Testis (tissue), 3 donors: ENCODE results near the gene ZCCHC7. TPM values are rescaled to one million over a fixed set of nuclear protein-coding genes. Genes with fewer than 3 reads are reported as not detected.

Experiments
- DNase-seq: peaks from one replicate; pipeline ENCODE4 v3.0.0-alpha.2; 2019
- H3K27ac ChIP-seq, 2 donors: fragments of 200-600 bp; sonication (generic); one replicate each; pipeline ENCODE4 v1.5.1; 2019
- H3K27me3 ChIP-seq: fragments of 200-600 bp; sonication (generic); one replicate; pipeline ENCODE4 v1.5.1; 2019
- H3K36me3 ChIP-seq: fragments of 200-600 bp; sonication (generic); one replicate; pipeline ENCODE4 v1.5.1; 2017; ENCODE audit warnings: low read depth; ENCODE audit errors: missing control alignments
- H3K4me1 ChIP-seq: fragments of 200-600 bp; sonication (generic); one replicate; pipeline ENCODE4 v1.5.1; 2019
- H3K4me3 ChIP-seq, 2 donors: fragments of 200-600 bp; sonication (generic); one replicate each; pipeline ENCODE4 v1.5.1; 2017 to 2019
- H3K9me3 ChIP-seq: fragments of 200-600 bp; sonication (generic); one replicate; pipeline ENCODE4 v1.5.1; 2017
- POLR2A ChIP-seq: fragments of 450-650 bp; IDR thresholded peaks from one replicate; pipeline ENCODE4 v1.6.1; 2017; ENCODE audit warnings: antibody characterized with exemption, mild to moderate bottlenecking, moderate library complexity
- WGBS, 2 donors: methylation state at CpG; one replicate each; pipeline ENCODE4 v1.1.5; 2018; 5-methylcytosine and 5-hydroxymethylcytosine counted together
- intact Hi-C: fragments of 100-400 bp; cut with DNase I; formaldehyde crosslinking; loops from one replicate; pipeline ENCODE4 v1.15.1; 2023; ENCODE audit warnings: low total_unique reads
- polyA plus RNA-seq: library from polyadenylated mRNA; stranded (reverse); fragments of 350-450 nt; fragmentation: Illumina TruSeq; extraction: RNeasy Lipid Tissue Mini Kit (QIAGEN cat#74804); gene quantifications from one replicate; pipeline ENCODE4 v1.2.3, GENCODE V29; 2014; ENCODE audit warnings: low read depth, low replicate concordance; ENCODE audit not compliant: insufficient read depth
- total RNA-seq, 2 donors: library from RNA; depleted of rRNA; stranded (reverse); fragments of >200 nt; gene quantifications; one replicate each; pipeline ENCODE4 v1.2.3, GENCODE V29; 2016
- TF ChIP-seq, protein P1 (sequence below), 3 experiments: fragments of 450-650 bp in 2 of 3; fragments of 200-600 bp in 1 of 3; sonication (generic) in 1 of 3; IDR thresholded peaks; one replicate each; pipeline ENCODE4 v1.5.1; 2016 to 2019; ENCODE audit warnings: antibody characterized with exemption in 3 of 3, mild to moderate bottlenecking in 2 of 3, moderate library complexity in 1 of 3

ZCCHC7 gene
- total and polyA plus RNA-seq, 3 donors from 2014 or later: 14.4 to 20.6 (median 18.5) TPM

DNA sequence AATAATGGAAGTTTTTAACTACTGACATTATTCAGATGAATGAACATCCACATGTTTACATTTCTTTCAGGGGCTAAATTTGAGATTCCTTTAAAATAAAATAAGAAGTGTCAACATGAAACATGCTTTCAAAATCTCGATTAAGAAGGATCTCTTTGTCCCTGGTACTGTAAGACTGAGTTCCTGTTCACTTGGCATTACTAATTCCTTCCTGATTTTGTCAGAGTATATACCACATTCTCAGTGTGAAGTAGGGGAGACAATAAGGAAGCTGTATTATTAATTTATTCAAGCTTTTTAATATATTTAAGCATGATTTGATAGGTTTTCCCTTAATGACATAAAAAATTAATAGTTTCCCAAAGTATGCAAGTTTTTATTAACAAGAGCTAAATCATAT, 220.6 kb downstream of the ZCCHC7 start:
- intact Hi-C loops: no loop called here
- 60 to 78% methylated on average over 1 of the region's 1 CpG for WGBS, 2 donors
- Histone ChIP-seq H3K27me3 (no peaks in the 10 kb centered on the region), H3K4me1 (no peaks in the 10 kb centered on the region), H3K4me3 (no peak overlapping the region), H3K36me3 (no peaks in the 10 kb centered on the region), H3K9me3 (no peaks in the 10 kb centered on the region), H3K27ac (no peak overlapping the region)
- no peak for TF ChIP-seq POLR2A
- TF ChIP-seq, protein P1, sequence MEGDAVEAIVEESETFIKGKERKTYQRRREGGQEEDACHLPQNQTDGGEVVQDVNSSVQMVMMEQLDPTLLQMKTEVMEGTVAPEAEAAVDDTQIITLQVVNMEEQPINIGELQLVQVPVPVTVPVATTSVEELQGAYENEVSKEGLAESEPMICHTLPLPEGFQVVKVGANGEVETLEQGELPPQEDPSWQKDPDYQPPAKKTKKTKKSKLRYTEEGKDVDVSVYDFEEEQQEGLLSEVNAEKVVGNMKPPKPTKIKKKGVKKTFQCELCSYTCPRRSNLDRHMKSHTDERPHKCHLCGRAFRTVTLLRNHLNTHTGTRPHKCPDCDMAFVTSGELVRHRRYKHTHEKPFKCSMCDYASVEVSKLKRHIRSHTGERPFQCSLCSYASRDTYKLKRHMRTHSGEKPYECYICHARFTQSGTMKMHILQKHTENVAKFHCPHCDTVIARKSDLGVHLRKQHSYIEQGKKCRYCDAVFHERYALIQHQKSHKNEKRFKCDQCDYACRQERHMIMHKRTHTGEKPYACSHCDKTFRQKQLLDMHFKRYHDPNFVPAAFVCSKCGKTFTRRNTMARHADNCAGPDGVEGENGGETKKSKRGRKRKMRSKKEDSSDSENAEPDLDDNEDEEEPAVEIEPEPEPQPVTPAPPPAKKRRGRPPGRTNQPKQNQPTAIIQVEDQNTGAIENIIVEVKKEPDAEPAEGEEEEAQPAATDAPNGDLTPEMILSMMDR (IDR thresholded peaks at IDR 0.05): no peak
- DNase-seq: no peak

DNA sequence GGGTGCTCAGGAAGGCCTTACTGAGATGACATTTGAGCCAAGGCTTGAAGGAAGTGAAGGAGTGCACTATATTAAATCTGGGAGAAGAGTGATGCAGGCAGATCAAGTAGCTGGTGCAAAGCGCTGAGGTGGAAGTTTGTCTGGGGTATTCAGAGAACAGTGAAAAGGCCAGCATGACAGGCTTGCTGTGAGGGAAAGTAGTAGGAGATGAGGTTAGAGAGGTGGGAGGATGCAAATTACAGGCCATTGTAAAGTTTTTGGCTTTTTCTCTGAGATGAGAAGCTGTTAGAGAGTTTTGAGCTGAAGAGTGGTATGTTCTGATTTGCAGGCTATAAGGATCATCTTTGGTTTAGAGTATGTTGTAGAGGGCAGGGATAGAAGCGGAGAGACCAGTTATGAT, 221.3 kb downstream of the ZCCHC7 start:
- no peaks in the 10 kb centered on the region for H3K36me3 ChIP-seq
- DNase-seq: no peak
- H3K27me3 ChIP-seq: no peaks in the 10 kb centered on the region
- 96 to 98% methylated on average over 2 of the region's 2 CpGs for WGBS, 2 donors
- no peak overlapping the region for H3K27ac ChIP-seq
- intact Hi-C loops: no loop called here
- no peaks in the 10 kb centered on the region for H3K9me3 ChIP-seq
- no peak for TF ChIP-seq POLR2A
- TF ChIP-seq, protein P1 (IDR thresholded peaks at IDR 0.05): no peak
- no peak overlapping the region for H3K4me3 ChIP-seq
- no peaks in the 10 kb centered on the region for H3K4me1 ChIP-seq

DNA sequence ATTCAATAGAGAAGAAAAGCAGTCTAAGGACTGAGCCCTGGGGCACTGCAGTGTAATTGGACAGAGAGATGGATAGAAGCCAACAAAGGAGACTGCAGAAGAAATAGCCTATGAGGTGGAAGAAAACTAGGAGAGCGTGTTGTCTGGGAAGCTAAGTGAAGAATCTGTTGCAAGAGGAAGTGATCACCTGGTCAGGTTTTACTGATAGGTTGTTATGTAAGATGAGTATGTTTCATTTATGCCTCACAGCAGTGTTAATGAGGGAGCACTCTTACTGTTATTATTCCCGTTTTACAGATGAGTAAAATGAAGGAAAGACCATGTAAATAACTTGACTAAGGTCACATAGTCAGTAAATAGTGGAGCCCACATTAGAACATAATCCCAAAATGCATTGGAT, 222.1 kb downstream of the ZCCHC7 start:
- intact Hi-C loops: no loop called here
- TF ChIP-seq, protein P1 (IDR thresholded peaks at IDR 0.05): no peak
- no peak for TF ChIP-seq POLR2A
- no peaks in the 10 kb centered on the region for H3K4me1 ChIP-seq
- 93 to 96% methylated on average over 2 of the region's 2 CpGs for WGBS, 2 donors
- H3K27ac ChIP-seq: no peak overlapping the region
- H3K27me3 ChIP-seq: no peaks in the 10 kb centered on the region
- no peaks in the 10 kb centered on the region for H3K9me3 ChIP-seq
- no peak overlapping the region for H3K4me3 ChIP-seq
- H3K36me3 ChIP-seq: no peaks in the 10 kb centered on the region
- DNase-seq: no peak

DNA sequence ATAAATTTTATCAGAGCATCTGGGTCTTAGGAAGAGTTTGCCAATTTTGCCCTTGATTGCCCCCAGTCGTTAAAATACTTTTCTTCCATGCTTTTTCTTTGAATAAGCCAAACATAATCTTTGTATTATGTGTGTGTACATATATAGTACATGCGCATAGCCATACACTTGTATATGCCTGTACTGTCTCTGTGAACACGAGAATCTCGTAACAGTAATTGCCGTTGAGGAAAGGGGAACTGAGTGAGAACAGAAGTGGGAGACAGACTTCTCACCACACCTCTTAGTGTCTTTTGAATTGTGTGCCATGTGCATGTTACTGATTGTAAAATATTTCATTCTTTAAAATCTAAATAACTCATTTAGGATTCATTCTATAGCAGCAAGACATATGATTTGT, 222.5 kb downstream of the ZCCHC7 start:
- H3K9me3 ChIP-seq: no peaks in the 10 kb centered on the region
- no peak overlapping the region for H3K4me3 ChIP-seq
- intact Hi-C loops: no loop called here
- H3K36me3 ChIP-seq: no peaks in the 10 kb centered on the region
- H3K27me3 ChIP-seq: no peaks in the 10 kb centered on the region
- no peaks in the 10 kb centered on the region for H3K4me1 ChIP-seq
- H3K27ac ChIP-seq: no peak overlapping the region
- 78 to 84% methylated on average over 5 of the region's 5 CpGs for WGBS, 2 donors
- TF ChIP-seq POLR2A: no peak
- TF ChIP-seq, protein P1 (IDR thresholded peaks at IDR 0.05): no peak
- DNase-seq: no peak

DNA sequence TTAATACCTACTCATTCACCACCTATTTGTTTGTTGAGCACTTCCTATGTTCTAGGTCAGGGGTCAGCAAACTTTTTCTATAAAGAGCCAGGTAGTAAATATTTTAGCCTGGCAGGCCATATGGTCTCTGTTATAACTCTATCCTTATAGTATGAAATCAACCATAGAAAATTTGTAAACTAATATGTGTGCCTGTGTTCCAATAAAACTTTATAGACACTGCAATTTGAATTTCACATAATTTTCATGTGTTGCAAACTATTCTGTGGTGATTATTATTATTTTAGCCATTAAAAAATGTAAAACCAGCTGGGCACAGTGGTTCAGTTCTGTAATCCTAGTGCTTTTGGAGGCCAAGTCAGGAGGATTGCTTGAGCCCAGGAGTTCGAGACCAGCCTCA, 223.3 kb downstream of the ZCCHC7 start:
- 97 to 100% methylated on average over 1 of the region's 1 CpG for WGBS, 2 donors
- no peak for TF ChIP-seq POLR2A
- TF ChIP-seq, protein P1 (IDR thresholded peaks at IDR 0.05): no peak
- Histone ChIP-seq H3K4me3 (no peak overlapping the region), H3K27me3 (no peaks in the 10 kb centered on the region), H3K9me3 (no peaks in the 10 kb centered on the region), H3K27ac (no peak overlapping the region), H3K4me1 (no peaks in the 10 kb centered on the region), H3K36me3 (no peaks in the 10 kb centered on the region)
- DNase-seq: no peak
- intact Hi-C loops: no loop called here
